Muscle of arm (tissue), 12 donors: ENCODE measurements around the gene RHBDL1. TPM values are rescaled to one million over a fixed set of nuclear protein-coding genes. Genes with fewer than 3 reads are reported as not detected.

ENCODE experiments used
- DNase-seq: peaks from one replicate; pipeline ENCODE4 v3.0.0-alpha.2; 2013
- polyA plus RNA-seq, 12 donors: library from polyadenylated mRNA; unstranded; fragments of 120-200 nt; gene quantifications; one replicate each; pipeline ENCODE4 v1.2.1, GENCODE V29; 2013; ENCODE audit not compliant: insufficient read length in 12 of 12

RHBDL1 gene
- polyA plus RNA-seq, 12 donors = 0.69 to 2.6 (median 1.2) TPM; not detected in 2

- no peak for DNase-seq
These were observed 42.2 kb downstream of the RHBDL1 start for GRCh38 chr16:717450-718245.

- no peak for DNase-seq
These were observed 42.9 kb downstream of the RHBDL1 start for GRCh38 chr16:718389-718788.

- no peak for DNase-seq
These were observed 43.5 kb downstream of the RHBDL1 start for GRCh38 chr16:718922-719321.

GRCh38 chr16:719815-720446, 44.5 kb downstream of the RHBDL1 start:
- no peak for DNase-seq

GRCh38 chr16:720447-720989, 45.0 kb downstream of the RHBDL1 start:
- DNase-seq = peak; percentile 73

GRCh38 chr16:720990-721764, 45.7 kb downstream of the RHBDL1 start, which contains the start of gene ANTKMT:
TSS of gene ANTKMT (plus strand) at chr16:721146. CDS start at chr16:721275, 129 bp downstream.
- DNase-seq = peak; percentile 57

- DNase-seq = no peak
These were observed 46.5 kb downstream of the RHBDL1 start for GRCh38 chr16:721765-722540.

GRCh38 chr16:722835-723633, 47.6 kb downstream of the RHBDL1 start:
- no peak for DNase-seq

GRCh38 chr16:723695-724094, 48.2 kb downstream of the RHBDL1 start:
- DNase-seq = no peak

GRCh38 chr16:724188-725040, 48.9 kb downstream of the RHBDL1 start:
- no peak for DNase-seq

GRCh38 chr16:725041-725376, 49.5 kb downstream of the RHBDL1 start:
- no peak for DNase-seq

GRCh38 chr16:725463-726187, 50.2 kb downstream of the RHBDL1 start:
- DNase-seq = no peak

- no peak for DNase-seq
These were observed 50.6 kb downstream of the RHBDL1 start for GRCh38 chr16:726188-726437.

GRCh38 chr16:726438-727290, 51.2 kb downstream of the RHBDL1 start, which contains the start of the genes CCDC78 and HAGHL:
TSS of gene CCDC78 (minus strand) at chr16:726443. CDS start at chr16:726367, 76 bp downstream.
TSS of gene HAGHL (plus strand) at chr16:727106. CDS start at chr16:727510, 404 bp downstream.
- no peak for DNase-seq

- DNase-seq = no peak
These were observed 52.0 kb downstream of the RHBDL1 start for GRCh38 chr16:727291-727977.
